GM10266 (cell line): ENCODE measurements around the gene ING5.

Experiments
- DNase-seq: peaks from one replicate; pipeline ENCODE4 v3.0.0; 2012; ENCODE audit errors: extremely low spot score
- CTCF ChIP-seq: IDR thresholded peaks from 2 replicates; pipeline ENCODE4 v1.5.1; 2012; ENCODE audit warnings: mild to moderate bottlenecking, low read depth; ENCODE audit not compliant: control insufficient read depth, insufficient read depth; ENCODE audit errors: missing control alignments

ING5 gene

GRCh38 chr2:241768251-241768711 is 66.4 kb downstream of the ING5 start:
- TF ChIP-seq CTCF = no peak
- peak; percentile 12 for DNase-seq

- no peak for TF ChIP-seq CTCF
- peak; percentile 10 for DNase-seq
These were observed 67.0 kb downstream of the ING5 start for GRCh38 chr2:241768850-241769249.

- DNase-seq = peak; percentile 7
- TF ChIP-seq CTCF = no peak
These were observed 68.0 kb downstream of the ING5 start for GRCh38 chr2:241769819-241770184.

GRCh38 chr2:241770185-241770935 is 68.5 kb downstream of the ING5 start:
- peak; percentile 20 for DNase-seq
- no peak for TF ChIP-seq CTCF

- peak; percentile 29 for DNase-seq
- no peak for TF ChIP-seq CTCF
These were observed 69.1 kb downstream of the ING5 start for GRCh38 chr2:241770936-241771285.

- peak; percentile 47 for DNase-seq
- no peak for TF ChIP-seq CTCF
These were observed 69.6 kb downstream of the ING5 start for GRCh38 chr2:241771286-241772062.

GRCh38 chr2:241772063-241772499 is 70.2 kb downstream of the ING5 start:
- TF ChIP-seq CTCF = no peak
- DNase-seq = peak; percentile 60
